KG1 (cell line): ENCODE measurements around the gene NBPF11.
"Not testable (repeated sequence)": the region's sequence is repeated elsewhere in the genome, so short reads cannot be mapped to it uniquely, and the experiment has no call there.

Source experiments
- DNase-seq: peaks from one replicate; lab custom pipeline; 2025; lab: John Stamatoyannopoulos, UW

The NBPF11 gene

DNA sequence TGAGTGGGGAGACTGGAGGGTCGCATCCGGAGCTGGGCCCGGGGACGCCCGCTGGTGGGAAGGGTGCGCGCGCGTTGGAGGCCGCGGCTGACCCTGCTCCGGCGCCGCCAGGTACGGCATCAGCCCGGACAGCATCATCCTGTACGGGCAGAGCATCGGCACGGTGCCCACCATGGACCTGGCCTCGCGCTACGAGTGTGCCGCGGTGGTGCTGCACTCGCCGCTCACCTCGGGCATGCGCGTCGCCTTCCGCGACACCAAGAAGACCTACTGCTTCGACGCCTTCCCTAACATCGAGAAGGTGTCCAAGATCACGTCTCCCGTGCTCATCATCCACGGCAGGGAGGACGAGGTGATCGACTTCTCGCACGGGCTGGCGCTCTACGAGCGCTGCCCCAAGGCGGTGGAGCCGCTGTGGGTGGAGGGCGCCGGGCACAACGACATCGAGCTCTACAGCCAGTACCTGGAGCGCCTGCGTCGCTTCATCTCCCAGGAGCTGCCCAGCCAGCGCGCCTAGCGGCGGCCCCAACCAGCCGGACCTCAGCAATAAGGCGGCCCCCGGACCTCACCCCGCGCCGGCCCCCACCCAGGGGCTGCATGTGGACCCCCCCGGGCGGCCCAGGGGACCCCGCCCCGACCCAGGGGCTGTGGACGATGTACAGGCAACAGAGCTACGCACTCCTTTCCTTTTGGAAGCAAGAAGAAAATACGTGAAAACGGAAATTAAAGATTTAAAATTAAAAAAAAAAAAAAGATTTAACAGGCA lies 2.8 kb downstream of the NBPF11 start:
- DNase-seq = not testable (repeated sequence)

GRCh38 chr1:148147052-148147838 lies 4.8 kb downstream of the NBPF11 start:
- DNase-seq = not testable (repeated sequence)

DNA sequence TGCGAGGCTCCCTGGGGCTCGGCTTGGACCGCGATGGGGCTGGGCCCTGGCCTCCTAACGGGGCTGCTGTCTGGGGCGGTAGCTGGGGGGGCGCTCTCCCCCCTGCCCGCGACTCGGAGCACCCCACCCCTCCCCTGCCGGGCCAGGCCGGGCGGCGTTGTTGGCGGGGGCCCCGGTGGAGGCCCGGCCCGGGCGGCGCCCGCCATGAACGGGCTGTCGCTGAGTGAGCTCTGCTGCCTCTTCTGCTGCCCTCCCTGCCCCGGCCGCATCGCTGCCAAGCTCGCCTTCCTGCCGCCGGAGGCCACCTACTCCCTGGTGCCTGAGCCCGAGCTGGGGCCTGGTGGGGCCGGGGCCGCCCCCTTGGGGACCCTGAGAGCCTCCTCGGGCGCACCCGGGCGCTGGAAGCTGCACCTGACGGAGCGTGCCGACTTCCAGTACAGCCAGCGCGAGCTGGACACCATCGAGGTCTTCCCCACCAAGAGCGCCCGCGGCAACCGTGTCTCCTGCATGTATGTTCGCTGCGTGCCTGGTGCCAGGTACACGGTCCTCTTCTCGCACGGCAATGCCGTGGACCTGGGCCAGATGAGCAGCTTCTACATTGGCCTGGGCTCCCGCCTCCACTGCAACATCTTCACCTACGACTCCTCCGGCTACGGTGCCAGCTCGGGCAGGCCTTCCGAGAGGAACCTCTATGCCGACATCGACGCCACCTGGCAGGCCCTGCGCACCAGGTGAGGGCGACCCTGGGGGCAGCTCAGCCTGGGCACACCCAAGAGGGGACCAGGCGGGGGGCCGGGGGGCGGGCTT lies 5.7 kb downstream of the NBPF11 start:
- not testable (repeated sequence) for DNase-seq

- DNase-seq = not testable (repeated sequence)
Observed at GRCh38 chr1:148143223-148143622, 8.9 kb downstream of the NBPF11 start.

DNA sequence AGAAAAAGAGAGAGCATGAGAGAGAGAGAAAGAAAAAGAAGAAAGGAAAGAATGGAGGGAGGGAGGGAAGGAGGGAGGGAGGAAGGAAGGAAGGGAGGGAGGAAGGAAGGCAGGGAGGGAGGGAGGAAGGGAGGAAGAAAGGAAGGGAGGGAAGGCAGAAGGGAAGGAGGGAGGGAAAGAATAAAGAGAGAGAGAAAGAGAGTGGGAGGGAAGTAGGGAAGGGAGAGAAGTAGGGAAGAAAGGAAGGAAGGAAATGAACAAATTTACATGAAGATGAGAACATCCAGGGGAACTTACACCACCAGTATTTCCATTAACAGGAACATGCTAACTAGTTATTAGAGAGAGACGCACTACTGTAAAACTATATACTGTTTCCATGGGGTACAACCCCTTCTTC lies 10.1 kb downstream of the NBPF11 start:
- not testable (repeated sequence) for DNase-seq

- DNase-seq = not testable (repeated sequence)
Observed at GRCh38 chr1:148138606-148139005, 13.5 kb downstream of the NBPF11 start.

- not testable (repeated sequence) for DNase-seq
Observed at GRCh38 chr1:148122341-148122740, 29.7 kb downstream of the NBPF11 start.

- DNase-seq = not testable (repeated sequence)
Observed at GRCh38 chr1:148120395-148120794, 31.7 kb downstream of the NBPF11 start.

GRCh38 chr1:148095732-148096131 lies 56.3 kb downstream of the NBPF11 start:
- DNase-seq = not testable (repeated sequence)

GRCh38 chr1:148086196-148086595 lies 65.9 kb downstream of the NBPF11 start:
- not testable (repeated sequence) for DNase-seq

DNA sequence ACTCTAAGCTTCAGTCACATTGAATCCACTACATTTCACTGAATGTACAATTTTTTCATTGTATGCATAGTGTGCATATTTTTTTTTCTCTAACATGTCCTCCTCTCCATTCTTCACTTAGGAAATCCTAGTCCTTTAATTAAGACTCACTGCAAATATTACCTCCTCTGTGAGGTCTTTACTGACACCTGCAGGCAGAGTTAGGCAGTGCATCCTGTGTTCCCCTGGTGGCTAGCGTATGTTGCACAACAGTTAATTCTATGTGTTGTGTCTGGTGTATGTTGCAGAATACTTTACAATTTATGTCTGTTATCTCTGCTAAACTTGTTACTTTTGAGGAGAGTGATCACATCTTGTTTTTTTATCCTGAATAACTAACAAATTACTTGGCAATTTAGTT lies 70.9 kb downstream of the NBPF11 start:
- DNase-seq = not testable (repeated sequence)

- DNase-seq = not testable (repeated sequence)
Observed at GRCh38 chr1:148078632-148079519, 73.2 kb downstream of the NBPF11 start.

DNA sequence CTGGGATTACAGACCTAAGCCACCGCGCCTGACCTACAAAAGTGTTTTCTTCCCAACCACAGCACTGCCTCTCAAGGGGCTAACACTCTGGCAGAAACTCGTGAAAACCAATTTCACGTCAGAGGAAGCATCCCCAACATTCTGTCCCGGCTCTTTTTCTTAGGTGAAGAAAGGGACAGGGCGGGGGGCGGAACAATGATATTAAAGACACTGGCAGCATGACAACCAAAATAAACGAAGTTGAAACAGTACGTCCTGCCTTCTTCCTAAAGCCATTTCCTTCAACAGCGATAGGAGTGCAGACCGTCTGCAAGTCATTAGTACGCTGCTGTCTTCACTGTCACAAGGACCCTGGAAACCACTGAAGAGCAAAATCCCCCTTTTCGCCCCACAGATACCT lies 74.0 kb downstream of the NBPF11 start:
- not testable (repeated sequence) for DNase-seq

DNA sequence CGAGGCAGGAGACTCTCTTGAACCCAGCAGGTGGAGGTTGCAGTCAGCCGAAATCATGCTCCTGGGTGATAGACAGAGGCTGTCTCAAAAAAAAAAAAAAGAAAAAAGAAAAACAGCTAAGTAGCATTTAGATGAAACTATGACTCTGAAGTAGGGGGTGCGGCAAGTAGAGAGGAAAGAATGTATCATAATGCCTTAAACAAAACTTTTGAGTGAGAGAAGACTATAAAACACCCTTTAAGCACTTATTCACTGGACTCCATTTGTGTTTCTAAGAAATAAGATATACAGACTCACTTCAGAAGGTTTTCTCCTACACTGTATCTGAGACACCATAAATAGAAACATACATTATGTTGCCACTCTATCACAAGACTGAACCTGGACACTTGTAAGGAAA lies 74.6 kb downstream of the NBPF11 start:
- DNase-seq = not testable (repeated sequence)

DNA sequence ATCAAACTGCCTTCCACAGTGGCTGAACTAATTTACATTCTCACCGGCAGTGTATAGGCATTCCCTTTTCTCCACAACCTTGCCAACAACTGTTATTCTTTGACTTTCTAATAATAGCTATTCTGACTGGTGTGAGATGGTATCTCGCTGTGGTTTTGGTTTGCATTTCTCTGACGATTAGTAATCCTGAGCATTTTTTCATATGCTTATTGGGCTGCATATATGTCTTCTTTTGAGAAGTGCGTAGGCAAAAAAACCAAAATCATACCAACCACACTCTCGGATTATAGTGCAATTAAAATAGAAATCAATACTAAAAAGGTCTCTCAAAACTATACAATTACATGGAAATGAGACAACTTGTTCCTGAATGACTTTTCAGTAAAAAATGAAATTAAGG lies 78.7 kb downstream of the NBPF11 start:
- DNase-seq = not testable (repeated sequence)

DNA sequence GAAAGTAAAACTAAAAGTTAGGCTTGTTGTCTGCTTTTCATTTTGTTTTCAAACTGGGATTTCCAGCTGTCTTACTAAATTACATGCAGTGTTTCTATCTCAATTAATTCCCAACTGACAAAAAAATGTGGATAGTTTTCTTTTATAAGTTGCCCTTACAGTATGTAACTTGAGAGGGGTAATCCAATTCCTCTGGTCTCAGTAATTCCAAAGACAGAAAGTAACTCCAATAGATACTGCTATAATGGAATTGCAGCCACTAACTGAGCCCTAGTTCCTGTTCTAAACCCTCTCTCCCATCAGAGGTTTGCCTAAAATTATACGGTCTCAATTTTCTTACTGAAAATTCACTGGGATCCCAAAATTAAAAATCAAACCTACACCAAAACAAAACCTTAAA lies 83.5 kb downstream of the NBPF11 start:
- not testable (repeated sequence) for DNase-seq

DNA sequence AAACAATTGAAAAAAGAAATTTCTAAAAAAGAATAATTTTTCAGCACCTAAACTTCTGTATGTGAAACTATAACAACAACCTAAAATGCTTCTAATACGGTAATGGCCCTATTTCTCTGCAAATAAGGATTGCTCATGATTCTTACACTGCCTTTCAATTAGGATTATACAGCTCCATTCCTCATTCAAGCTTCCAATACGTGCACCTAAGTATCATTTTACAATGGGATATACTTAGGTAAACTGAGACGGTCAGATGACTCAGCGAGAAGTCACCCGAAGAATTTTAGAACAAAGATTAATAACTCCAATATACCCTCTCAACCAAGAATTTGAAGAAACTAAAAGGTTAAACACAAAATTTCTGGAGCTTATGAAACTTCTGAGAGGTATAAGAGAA lies 83.9 kb downstream of the NBPF11 start:
- not testable (repeated sequence) for DNase-seq

DNA sequence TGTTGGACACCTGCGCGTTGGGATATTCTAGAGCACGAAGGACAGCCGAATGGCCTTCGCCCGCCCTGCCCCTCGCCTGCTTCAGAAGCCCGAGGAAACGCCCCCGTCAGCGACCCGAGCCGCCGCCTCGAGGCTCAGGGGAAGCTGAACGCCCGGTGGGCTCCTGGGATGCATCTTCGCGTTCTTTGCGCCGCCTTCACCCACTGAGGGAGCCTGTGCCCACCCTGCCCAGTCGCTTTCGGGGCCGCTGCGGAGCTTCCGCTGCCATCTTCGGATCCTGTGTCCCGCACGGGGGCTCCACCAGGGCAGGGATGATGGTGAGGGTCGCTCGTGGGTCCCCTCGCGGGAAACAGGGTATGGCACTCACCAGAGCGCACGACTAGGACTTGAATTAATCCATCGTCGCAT lies 91.8 kb downstream of the NBPF11 start:
- not testable (repeated sequence) for DNase-seq

GRCh38 chr1:148057384-148057783 lies 94.7 kb downstream of the NBPF11 start:
- not testable (repeated sequence) for DNase-seq
